Measurements from ENCODE around the gene DOLPP1. TPM values are rescaled to one million over a fixed set of nuclear protein-coding genes. Genes with fewer than 3 reads are reported as not detected.

DOLPP1 gene
- total and polyA plus RNA-seq, 2 of the 13 experiments (the other 11 are each of a cell fraction or from before 2014, with no cell fraction given) = 21.0 to 34.1 TPM

DNA sequence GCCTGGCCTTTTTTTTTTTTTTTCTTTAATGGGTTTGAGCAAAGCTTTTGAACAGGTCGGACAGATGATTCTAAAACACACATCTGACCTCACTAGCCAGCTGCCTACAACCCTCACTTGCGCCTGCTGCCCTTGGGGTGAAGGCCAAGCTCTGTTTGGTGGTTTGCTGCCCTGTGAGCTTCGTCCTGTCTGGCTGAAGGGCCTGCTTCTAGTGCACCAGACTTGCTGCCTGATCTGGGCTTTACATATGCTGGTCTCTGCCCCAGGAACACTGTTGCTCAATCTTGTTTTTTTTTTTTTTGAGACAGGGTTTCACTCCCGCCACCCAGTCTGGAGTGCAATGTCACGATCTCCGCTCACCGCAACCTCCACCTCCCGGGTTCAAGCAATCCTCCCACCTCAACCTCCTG is 16.4 kb upstream of the DOLPP1 start (continued):
- TF ChIP-seq, protein P1, sequence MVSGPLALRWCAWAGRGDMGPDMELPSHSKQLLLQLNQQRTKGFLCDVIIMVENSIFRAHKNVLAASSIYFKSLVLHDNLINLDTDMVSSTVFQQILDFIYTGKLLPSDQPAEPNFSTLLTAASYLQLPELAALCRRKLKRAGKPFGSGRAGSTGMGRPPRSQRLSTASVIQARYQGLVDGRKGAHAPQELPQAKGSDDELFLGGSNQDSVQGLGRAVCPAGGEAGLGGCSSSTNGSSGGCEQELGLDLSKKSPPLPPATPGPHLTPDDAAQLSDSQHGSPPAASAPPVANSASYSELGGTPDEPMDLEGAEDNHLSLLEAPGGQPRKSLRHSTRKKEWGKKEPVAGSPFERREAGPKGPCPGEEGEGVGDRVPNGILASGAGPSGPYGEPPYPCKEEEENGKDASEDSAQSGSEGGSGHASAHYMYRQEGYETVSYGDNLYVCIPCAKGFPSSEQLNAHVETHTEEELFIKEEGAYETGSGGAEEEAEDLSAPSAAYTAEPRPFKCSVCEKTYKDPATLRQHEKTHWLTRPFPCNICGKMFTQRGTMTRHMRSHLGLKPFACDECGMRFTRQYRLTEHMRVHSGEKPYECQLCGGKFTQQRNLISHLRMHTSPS (CRISPR knock-in tag; IDR thresholded peaks at IDR 0.05; ENCODE audit: low read depth) = peak; percentile 69; the same call in 1 of the 2 replicates
- no peak; the same call in 1 of the 2 replicates for TF ChIP-seq JUNB (CRISPR knock-in tag; IDR thresholded peaks at IDR 0.05; ENCODE audit: borderline replicate concordance)
- TF ChIP-seq, protein P2, sequence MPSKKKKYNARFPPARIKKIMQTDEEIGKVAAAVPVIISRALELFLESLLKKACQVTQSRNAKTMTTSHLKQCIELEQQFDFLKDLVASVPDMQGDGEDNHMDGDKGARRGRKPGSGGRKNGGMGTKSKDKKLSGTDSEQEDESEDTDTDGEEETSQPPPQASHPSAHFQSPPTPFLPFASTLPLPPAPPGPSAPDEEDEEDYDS (CRISPR knock-in tag; IDR thresholded peaks at IDR 0.05) = peak; percentile 28; the same call in 1 of the 2 replicates
- TF ChIP-seq MED1 (CRISPR knock-in tag; IDR thresholded peaks at IDR 0.05) = peak; percentile 76
- TF ChIP-seq, protein P3, sequence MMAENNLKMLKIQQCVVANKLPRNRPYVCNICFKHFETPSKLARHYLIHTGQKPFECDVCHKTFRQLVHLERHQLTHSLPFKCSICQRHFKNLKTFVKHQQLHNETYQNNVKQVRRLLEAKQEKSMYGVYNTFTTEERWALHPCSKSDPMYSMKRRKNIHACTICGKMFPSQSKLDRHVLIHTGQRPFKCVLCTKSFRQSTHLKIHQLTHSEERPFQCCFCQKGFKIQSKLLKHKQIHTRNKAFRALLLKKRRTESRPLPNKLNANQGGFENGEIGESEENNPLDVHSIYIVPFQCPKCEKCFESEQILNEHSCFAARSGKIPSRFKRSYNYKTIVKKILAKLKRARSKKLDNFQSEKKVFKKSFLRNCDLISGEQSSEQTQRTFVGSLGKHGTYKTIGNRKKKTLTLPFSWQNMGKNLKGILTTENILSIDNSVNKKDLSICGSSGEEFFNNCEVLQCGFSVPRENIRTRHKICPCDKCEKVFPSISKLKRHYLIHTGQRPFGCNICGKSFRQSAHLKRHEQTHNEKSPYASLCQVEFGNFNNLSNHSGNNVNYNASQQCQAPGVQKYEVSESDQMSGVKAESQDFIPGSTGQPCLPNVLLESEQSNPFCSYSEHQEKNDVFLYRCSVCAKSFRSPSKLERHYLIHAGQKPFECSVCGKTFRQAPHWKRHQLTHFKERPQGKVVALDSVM (CRISPR knock-in tag; IDR thresholded peaks at IDR 0.05) = peak; percentile 96
- TF ChIP-seq ZNF547 (CRISPR knock-in tag; IDR thresholded peaks at IDR 0.05) = peak; percentile 19; the same call in 1 of the 2 replicates
- TF ChIP-seq KLF13 (CRISPR knock-in tag; IDR thresholded peaks at IDR 0.05) = no peak
- peak; percentile 89 for TF ChIP-seq ZBTB38 (CRISPR knock-in tag; IDR thresholded peaks at IDR 0.05)
- no peak for TF ChIP-seq NRL (CRISPR knock-in tag; IDR thresholded peaks at IDR 0.05; ENCODE audit: borderline replicate concordance)
- TF ChIP-seq ZNF709 (CRISPR knock-in tag; IDR thresholded peaks at IDR 0.05) = peak; percentile 64; the same call in 1 of the 2 replicates
- TF ChIP-seq, protein P4, sequence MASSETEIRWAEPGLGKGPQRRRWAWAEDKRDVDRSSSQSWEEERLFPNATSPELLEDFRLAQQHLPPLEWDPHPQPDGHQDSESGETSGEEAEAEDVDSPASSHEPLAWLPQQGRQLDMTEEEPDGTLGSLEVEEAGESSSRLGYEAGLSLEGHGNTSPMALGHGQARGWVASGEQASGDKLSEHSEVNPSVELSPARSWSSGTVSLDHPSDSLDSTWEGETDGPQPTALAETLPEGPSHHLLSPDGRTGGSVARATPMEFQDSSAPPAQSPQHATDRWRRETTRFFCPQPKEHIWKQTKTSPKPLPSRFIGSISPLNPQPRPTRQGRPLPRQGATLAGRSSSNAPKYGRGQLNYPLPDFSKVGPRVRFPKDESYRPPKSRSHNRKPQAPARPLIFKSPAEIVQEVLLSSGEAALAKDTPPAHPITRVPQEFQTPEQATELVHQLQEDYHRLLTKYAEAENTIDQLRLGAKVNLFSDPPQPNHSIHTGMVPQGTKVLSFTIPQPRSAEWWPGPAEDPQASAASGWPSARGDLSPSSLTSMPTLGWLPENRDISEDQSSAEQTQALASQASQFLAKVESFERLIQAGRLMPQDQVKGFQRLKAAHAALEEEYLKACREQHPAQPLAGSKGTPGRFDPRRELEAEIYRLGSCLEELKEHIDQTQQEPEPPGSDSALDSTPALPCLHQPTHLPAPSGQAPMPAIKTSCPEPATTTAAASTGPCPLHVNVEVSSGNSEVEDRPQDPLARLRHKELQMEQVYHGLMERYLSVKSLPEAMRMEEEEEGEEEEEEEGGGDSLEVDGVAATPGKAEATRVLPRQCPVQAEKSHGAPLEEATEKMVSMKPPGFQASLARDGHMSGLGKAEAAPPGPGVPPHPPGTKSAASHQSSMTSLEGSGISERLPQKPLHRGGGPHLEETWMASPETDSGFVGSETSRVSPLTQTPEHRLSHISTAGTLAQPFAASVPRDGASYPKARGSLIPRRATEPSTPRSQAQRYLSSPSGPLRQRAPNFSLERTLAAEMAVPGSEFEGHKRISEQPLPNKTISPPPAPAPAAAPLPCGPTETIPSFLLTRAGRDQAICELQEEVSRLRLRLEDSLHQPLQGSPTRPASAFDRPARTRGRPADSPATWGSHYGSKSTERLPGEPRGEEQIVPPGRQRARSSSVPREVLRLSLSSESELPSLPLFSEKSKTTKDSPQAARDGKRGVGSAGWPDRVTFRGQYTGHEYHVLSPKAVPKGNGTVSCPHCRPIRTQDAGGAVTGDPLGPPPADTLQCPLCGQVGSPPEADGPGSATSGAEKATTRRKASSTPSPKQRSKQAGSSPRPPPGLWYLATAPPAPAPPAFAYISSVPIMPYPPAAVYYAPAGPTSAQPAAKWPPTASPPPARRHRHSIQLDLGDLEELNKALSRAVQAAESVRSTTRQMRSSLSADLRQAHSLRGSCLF (CRISPR knock-in tag; IDR thresholded peaks at IDR 0.05; ENCODE audit: borderline replicate concordance) = no peak
- peak; percentile 80 for TF ChIP-seq ZMYM4 (CRISPR knock-in tag; IDR thresholded peaks at IDR 0.05)
- TF ChIP-seq, protein P5, sequence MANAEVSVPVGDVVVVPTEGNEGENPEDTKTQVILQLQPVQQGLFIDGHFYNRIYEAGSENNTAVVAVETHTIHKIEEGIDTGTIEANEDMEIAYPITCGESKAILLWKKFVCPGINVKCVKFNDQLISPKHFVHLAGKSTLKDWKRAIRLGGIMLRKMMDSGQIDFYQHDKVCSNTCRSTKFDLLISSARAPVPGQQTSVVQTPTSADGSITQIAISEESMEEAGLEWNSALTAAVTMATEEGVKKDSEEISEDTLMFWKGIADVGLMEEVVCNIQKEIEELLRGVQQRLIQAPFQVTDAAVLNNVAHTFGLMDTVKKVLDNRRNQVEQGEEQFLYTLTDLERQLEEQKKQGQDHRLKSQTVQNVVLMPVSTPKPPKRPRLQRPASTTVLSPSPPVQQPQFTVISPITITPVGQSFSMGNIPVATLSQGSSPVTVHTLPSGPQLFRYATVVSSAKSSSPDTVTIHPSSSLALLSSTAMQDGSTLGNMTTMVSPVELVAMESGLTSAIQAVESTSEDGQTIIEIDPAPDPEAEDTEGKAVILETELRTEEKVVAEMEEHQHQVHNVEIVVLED (CRISPR knock-in tag; IDR thresholded peaks at IDR 0.05; ENCODE audit: borderline replicate concordance) = peak; percentile 56; the same call in 1 of the 2 replicates
- peak; percentile 52; the same call in 1 of the 2 replicates for TF ChIP-seq FOXK2 (IDR thresholded peaks at IDR 0.05)
- TF ChIP-seq ZNF598 (CRISPR knock-in tag; IDR thresholded peaks at IDR 0.05; ENCODE audit: borderline replicate concordance) = peak; percentile 45; the same call in 1 of the 2 replicates
- peak; percentile 50 for TF ChIP-seq IKZF4 (CRISPR knock-in tag; IDR thresholded peaks at IDR 0.05; ENCODE audit: borderline replicate concordance, low read depth, not compliant biosample characterization)
- peak; percentile 38; the same call in 1 of the 2 replicates for TF ChIP-seq ETV5 (CRISPR knock-in tag; IDR thresholded peaks at IDR 0.05; ENCODE audit: borderline replicate concordance)

Measured in HepG2 (cell line).